Thyroid gland (tissue), 4 donors: Measurements from ENCODE around the gene ANKRD22. TPM values are rescaled to one million over a fixed set of nuclear protein-coding genes. Genes with fewer than 3 reads are reported as not detected.

Source experiments
- DNase-seq, 2 donors: peaks; one replicate each; pipeline ENCODE4 v3.0.0-alpha.2; 2019
- H3K27ac ChIP-seq, 3 donors: fragments of 200-600 bp; sonication (generic); 1 replicate in 2 of 3; 2 replicates in 1 of 3; pipeline ENCODE4 v1.5.1; 2016 to 2019; ENCODE audit warnings: mild to moderate bottlenecking in 1 of 3, moderate library complexity in 1 of 3
- H3K27me3 ChIP-seq: fragments of 200-600 bp; sonication (generic); one replicate; pipeline ENCODE4 v1.5.1; 2019
- H3K36me3 ChIP-seq, 2 donors: fragments of 200-600 bp; sonication (generic); one replicate each; pipeline ENCODE4 v1.5.1; 2016 to 2019
- H3K4me1 ChIP-seq, 2 donors: fragments of 200-600 bp; sonication (generic); one replicate each; pipeline ENCODE4 v1.5.1; 2017 to 2019
- H3K4me3 ChIP-seq, 3 donors: fragments of 200-600 bp; sonication (generic); replicated peaks in 1 of 3; 1 replicate in 2 of 3; 2 replicates in 1 of 3; pipeline ENCODE4 v1.5.1; 2016; ENCODE audit warnings: mild to moderate bottlenecking in 1 of 3
- H3K9me3 ChIP-seq: fragments of 200-600 bp; sonication (generic); one replicate; pipeline ENCODE4 v1.5.1; 2017
- CTCF ChIP-seq, 6 experiments: fragments of 200-600 bp in 3 of 6; fragments of 450-650 bp in 3 of 6; sonication (generic) in 3 of 6; IDR thresholded peaks; one replicate each; pipeline ENCODE4 v1.5.1; 2016 to 2019; ENCODE audit warnings: antibody characterized with exemption in 6 of 6, mild to moderate bottlenecking in 2 of 6, inconsistent platforms in 1 of 6, moderate library complexity in 1 of 6
- POLR2A ChIP-seq, 2 donors: fragments of 450-650 bp; IDR thresholded peaks; one replicate each; pipeline ENCODE4 v1.6.1; 2017; ENCODE audit warnings: antibody characterized with exemption in 2 of 2, mild to moderate bottlenecking in 2 of 2, moderate library complexity in 1 of 2
- WGBS, 2 donors: methylation state at CpG; one replicate each; pipeline ENCODE4 v1.1.5; 2017; 5-methylcytosine and 5-hydroxymethylcytosine counted together
- intact Hi-C: fragments of 100-400 bp; cut with DNase I; formaldehyde crosslinking; loops from one replicate; pipeline ENCODE4 v1.15.1; 2023
- total RNA-seq, 4 donors: library from RNA; depleted of rRNA; stranded (reverse); fragments of >200 nt; gene quantifications; one replicate each; pipeline ENCODE4 v1.2.3, GENCODE V29; 2016

Gene ANKRD22
- total RNA-seq, 4 donors from 2014 or later = not detected

- Histone ChIP-seq H3K27ac (no peak overlapping the region), H3K36me3 (no peaks in the 10 kb centered on the region), H3K27me3 (no peaks in the 10 kb centered on the region), H3K4me3 (no peak overlapping the region), H3K4me1 (no peaks in the 10 kb centered on the region), H3K9me3 (no peaks in the 10 kb centered on the region)
- WGBS, 2 donors = 91 to 92% methylated on average over 2 of the region's 2 CpGs
- no peak for DNase-seq
- intact Hi-C loops = no loop called here
- no peak for TF ChIP-seq POLR2A (IDR thresholded peaks at IDR 0.05)
- TF ChIP-seq CTCF (IDR thresholded peaks at IDR 0.05) = no peak
Observed at GRCh38 chr10:88827671-88828070, 24.0 kb downstream of the ANKRD22 start.

GRCh38 chr10:88826388-88826787 is 25.3 kb downstream of the ANKRD22 start:
- intact Hi-C loops = no loop called here
- Histone ChIP-seq H3K9me3 (no peaks in the 10 kb centered on the region), H3K36me3 (no peaks in the 10 kb centered on the region), H3K27me3 (no peaks in the 10 kb centered on the region), H3K4me1 (no peaks in the 10 kb centered on the region), H3K4me3 (no peak overlapping the region), H3K27ac (no peak overlapping the region)
- 81 to 85% methylated on average over 4 of the region's 4 CpGs for WGBS, 2 donors
- no peak for DNase-seq
- TF ChIP-seq CTCF (IDR thresholded peaks at IDR 0.05) (no peak), POLR2A (IDR thresholded peaks at IDR 0.05) (no peak)

GRCh38 chr10:88820748-88821401 is 30.8 kb downstream of the ANKRD22 start:
- H3K36me3 ChIP-seq = no peaks in the 10 kb centered on the region
- H3K27ac ChIP-seq = no peak overlapping the region
- H3K4me1 ChIP-seq = no peaks in the 10 kb centered on the region
- no peak overlapping the region for H3K4me3 ChIP-seq
- TF ChIP-seq POLR2A (IDR thresholded peaks at IDR 0.05) = no peak
- TF ChIP-seq CTCF (IDR thresholded peaks at IDR 0.05) = no peak
- no peaks in the 10 kb centered on the region for H3K27me3 ChIP-seq
- intact Hi-C loops = no loop called here
- DNase-seq = no peak
- no peaks in the 10 kb centered on the region for H3K9me3 ChIP-seq

GRCh38 chr10:88819290-88819689 is 32.4 kb downstream of the ANKRD22 start:
- Histone ChIP-seq H3K4me1 (no peaks in the 10 kb centered on the region), H3K27me3 (no peaks in the 10 kb centered on the region), H3K4me3 (no peak overlapping the region), H3K36me3 (no peaks in the 10 kb centered on the region), H3K27ac (no peak overlapping the region), H3K9me3 (no peaks in the 10 kb centered on the region)
- TF ChIP-seq CTCF (IDR thresholded peaks at IDR 0.05) = no peak
- no peak for TF ChIP-seq POLR2A (IDR thresholded peaks at IDR 0.05)
- no peak for DNase-seq
- intact Hi-C loops = no loop called here
- 91 to 94% methylated on average over 3 of the region's 3 CpGs for WGBS, 2 donors

GRCh38 chr10:88813200-88813599 is 38.4 kb downstream of the ANKRD22 start:
- no peak for DNase-seq
- H3K4me1 ChIP-seq = no peaks in the 10 kb centered on the region
- H3K36me3 ChIP-seq = no peaks in the 10 kb centered on the region
- 88% methylated on average over 6 of the region's 6 CpGs for WGBS, 2 donors
- no peaks in the 10 kb centered on the region for H3K9me3 ChIP-seq
- no peak overlapping the region for H3K27ac ChIP-seq
- H3K4me3 ChIP-seq = no peak overlapping the region
- TF ChIP-seq CTCF (IDR thresholded peaks at IDR 0.05) (no peak), POLR2A (IDR thresholded peaks at IDR 0.05) (no peak)
- no peaks in the 10 kb centered on the region for H3K27me3 ChIP-seq
- intact Hi-C loops = no loop called here
